Keratinocyte (primary cell): ENCODE results near the gene THSD7B.

Source experiments
- EZH2 ChIP-seq: IDR thresholded peaks from one replicate; pipeline ENCODE4 v1.6.1; 2012; ENCODE audit warnings: inconsistent platforms, mild to moderate bottlenecking, low read length, moderate library complexity
- TF ChIP-seq, protein P1 (sequence below), 3 experiments: IDR thresholded peaks in 1 of 3; conservative IDR thresholded peaks in 1 of 3; optimal IDR thresholded peaks in 1 of 3; 2 replicates in 2 of 3; 3 replicates in 1 of 3; pipeline versions ENCODE3 to v1.5.1; 2011; ENCODE audit warnings: low read length in 3 of 3, mild to moderate bottlenecking in 3 of 3, moderate library complexity in 2 of 3, control low read depth in 1 of 3, inconsistent platforms in 1 of 3; ENCODE audit not compliant: insufficient read depth in 2 of 3; ENCODE audit errors: extremely low read depth in 1 of 3

DNA sequence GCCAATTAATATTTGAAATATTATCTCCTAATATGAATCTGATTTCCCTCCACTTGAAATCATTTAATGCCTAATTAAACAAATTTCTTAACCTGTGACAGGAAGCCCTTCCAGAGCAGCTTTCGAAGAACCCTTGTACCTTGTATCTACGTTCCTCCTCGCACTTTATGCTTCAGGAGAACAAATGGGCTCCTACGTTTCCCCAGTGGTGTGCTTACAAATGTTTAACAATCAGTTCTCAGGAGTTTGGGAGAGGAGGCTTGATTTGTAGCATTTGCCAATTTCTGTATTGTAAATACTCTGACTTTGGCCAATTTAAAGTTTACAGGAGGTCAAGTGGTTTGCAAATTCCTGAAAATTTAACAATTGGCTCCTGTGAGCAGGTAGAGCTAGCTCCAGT is 327.8 kb downstream of the THSD7B start:
- TF ChIP-seq, protein P1, sequence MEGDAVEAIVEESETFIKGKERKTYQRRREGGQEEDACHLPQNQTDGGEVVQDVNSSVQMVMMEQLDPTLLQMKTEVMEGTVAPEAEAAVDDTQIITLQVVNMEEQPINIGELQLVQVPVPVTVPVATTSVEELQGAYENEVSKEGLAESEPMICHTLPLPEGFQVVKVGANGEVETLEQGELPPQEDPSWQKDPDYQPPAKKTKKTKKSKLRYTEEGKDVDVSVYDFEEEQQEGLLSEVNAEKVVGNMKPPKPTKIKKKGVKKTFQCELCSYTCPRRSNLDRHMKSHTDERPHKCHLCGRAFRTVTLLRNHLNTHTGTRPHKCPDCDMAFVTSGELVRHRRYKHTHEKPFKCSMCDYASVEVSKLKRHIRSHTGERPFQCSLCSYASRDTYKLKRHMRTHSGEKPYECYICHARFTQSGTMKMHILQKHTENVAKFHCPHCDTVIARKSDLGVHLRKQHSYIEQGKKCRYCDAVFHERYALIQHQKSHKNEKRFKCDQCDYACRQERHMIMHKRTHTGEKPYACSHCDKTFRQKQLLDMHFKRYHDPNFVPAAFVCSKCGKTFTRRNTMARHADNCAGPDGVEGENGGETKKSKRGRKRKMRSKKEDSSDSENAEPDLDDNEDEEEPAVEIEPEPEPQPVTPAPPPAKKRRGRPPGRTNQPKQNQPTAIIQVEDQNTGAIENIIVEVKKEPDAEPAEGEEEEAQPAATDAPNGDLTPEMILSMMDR (optimal IDR thresholded peaks at IDR 0.05 in 1 of 3, IDR thresholded peaks at IDR 0.05 in 1 of 3, conservative IDR thresholded peaks at IDR 0.05 in 1 of 3; ENCODE audit: extremely low read depth in 1 of 3, insufficient read depth in 2 of 3, low read length in 3 of 3): no peak
- no peak for TF ChIP-seq EZH2
